GM21786 (cell line): ENCODE data around the gene CCL14.
"Not testable (repeated sequence)": the region's sequence is repeated elsewhere in the genome, so short reads cannot be mapped to it uniquely, and the experiment has no call there.

ENCODE experiments used
- ATAC-seq: cut with Tn5 transposase; IDR thresholded peaks from one replicate; pipeline ENCODE4 v1.9.1; 2021; ENCODE audit not compliant: unreplicated experiment

The CCL14 gene

GRCh38 chr17:35986643-35987042, at the start of gene CCL14:
CCL14 (minus strand) TSS chr17:35986729; CDS start chr17:35986649, 80 bp downstream.
- no peak for ATAC-seq

GRCh38 chr17:36036235-36036634, 49.7 kb upstream of the CCL14 start:
- ATAC-seq = no peak

GRCh38 chr17:36034127-36034526, 47.6 kb upstream of the CCL14 start:
- no peak for ATAC-seq

DNA sequence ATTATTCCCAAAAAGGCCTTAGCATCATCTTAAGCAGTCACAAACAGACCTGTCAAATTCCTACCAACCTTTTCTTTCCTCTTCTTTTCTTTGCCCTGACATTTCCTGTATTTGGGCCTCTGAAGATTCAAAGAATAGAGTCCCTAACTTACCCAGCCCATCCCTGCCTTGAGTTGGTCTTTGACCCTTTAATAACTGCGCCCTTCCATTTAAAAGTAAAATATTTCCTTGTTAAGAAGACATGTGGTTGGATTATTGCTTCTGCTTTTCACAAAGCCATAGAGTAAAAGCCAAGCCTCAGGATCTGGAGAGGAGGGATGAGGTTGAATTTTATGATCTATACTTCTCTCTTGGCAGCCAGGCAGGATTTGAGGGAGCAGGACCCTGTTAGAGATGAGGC, 44.4 kb upstream of the CCL14 start:
- no peak for ATAC-seq

GRCh38 chr17:36027761-36028160, 41.2 kb upstream of the CCL14 start:
- no peak for ATAC-seq

- ATAC-seq = no peak
Measured at GRCh38 chr17:36024106-36024869, 37.8 kb upstream of the CCL14 start.

DNA sequence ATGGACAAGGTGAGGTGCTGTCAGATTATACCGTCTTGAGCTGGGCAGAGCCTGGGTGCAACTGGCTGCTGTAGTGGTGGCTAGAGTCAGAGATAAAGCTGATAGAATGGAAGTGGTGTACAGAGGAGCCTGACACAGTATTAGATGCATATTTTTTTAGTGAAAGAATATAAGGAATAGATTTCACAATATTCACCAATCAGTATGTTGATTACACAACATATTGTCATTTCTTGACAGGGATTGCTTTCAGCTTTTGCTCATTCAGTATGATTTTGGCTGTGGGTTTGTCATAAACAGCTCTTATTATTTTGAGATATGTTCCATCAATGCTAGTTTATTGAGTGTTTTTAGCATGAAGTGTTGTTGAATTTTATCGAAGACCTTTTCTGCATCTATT, 32.9 kb upstream of the CCL14 start:
- ATAC-seq = no peak

DNA sequence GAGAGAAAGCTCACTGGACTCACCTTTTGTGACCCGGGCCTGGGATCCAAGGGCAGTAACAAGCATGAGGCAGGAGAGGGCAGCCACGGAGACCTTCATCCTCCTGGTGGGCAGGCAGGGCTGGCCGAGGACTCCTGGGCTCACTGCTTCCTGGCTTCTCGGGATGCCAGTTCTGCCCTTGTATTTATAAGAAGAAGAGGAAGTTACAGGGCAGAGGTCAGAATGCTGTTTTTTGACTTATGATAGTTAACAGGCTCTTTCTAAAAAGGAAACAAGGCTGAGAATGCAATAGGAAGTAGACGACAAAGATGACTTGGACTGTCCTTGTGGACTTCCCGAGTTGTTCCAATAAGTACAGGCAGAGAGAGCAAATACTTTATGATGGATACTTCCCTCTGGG, 31.3 kb upstream of the CCL14 start, which contains the start of gene CCL23:
Gene CCL23 (minus strand): TSS at position 174 of the 400 bp plus-strand sequence. CDS start 75 bp downstream, at position 99.
- ATAC-seq = no peak

GRCh38 chr17:36016555-36016954, 30.0 kb upstream of the CCL14 start:
- no peak for ATAC-seq

GRCh38 chr17:36015895-36016294, 29.4 kb upstream of the CCL14 start:
- ATAC-seq = not testable (repeated sequence)

- no peak for ATAC-seq
Measured at GRCh38 chr17:36014946-36015345, 28.4 kb upstream of the CCL14 start.

DNA sequence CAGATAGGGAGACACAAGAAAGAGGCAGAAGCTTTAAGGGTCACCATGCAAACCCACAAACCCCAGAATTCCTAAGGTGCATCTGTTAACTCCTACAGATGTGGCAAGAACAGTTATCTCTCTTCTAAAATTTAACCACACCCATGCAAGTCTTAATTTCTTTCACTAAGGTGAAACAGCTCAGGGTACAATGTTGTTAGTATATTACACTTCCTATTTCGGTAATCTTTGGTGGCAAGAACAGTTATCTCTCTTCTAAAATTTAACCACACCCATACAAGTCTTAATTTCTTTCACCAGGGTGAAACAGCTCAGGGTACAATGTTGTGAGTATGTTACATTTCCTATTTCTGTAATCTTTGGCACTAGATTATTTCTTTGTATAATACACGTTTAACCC, 24.7 kb upstream of the CCL14 start:
- no peak for ATAC-seq

DNA sequence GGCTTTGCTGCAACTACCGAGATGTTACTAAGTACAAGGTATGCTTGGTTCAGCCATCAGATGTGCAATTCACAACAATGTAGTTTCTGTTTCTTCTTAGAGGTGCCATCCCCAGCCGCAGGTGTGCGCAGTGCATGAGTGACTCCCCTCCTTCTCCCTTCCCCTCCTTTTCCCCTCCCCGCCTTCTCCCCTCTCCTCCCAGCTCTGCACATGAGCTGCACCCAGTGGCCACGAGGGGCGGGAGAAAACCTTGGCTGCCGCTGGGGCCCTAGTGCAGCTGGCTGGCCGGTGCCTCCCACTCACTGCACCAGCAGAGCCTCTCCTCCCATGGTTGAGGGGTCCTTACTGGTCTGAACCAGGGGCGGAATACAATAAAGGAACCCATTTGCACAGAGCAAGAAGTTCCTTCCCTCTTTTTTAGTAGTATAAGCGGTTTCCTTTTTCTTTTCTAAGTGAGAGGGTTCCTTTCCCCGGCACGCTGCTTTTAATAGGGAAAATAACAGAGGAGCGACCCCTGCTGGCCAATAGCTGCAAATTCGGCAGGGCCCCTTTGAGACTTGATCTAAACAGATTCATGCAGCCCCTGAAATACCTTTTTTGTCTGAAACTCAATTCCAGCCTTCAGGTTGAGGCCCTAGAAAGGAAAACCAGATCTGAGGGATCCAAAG, 22.6 kb upstream of the CCL14 start:
- no peak for ATAC-seq

GRCh38 chr17:36004594-36005108, 18.1 kb upstream of the CCL14 start:
- ATAC-seq = no peak

- no peak for ATAC-seq
Measured at GRCh38 chr17:36002631-36003030, 16.1 kb upstream of the CCL14 start.

GRCh38 chr17:36001862-36002603, 15.5 kb upstream of the CCL14 start:
- no peak for ATAC-seq

DNA sequence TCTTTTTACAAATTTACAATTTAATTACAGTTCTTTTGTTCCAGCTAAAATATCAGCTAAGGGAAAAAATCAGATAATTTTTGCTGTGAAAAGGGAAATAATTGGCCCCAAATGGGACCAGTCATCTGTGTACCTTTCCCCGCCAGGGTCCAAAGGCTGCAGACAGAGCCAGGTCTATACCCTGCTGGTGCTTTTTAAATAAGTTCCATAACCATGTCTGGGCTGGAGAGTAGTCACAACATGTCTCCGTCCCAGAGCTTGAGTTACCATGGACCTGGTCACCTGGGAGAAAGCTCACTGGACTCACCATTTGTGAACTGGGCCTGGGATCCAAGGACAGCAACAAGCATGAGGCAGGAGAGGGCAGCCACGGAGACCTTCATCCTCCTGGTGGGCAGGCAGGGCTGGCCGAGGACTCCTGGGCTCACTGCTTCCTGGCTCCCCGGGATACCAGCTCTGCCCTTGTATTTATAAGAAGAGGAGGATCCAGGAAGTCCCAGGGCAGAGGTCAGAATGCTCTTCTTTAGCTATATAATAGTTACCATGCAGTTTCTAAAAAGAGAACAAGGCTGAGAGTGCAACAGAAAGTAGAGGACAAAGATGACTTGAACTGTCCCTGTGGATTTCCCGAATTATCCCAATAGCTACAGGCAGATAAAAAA, 14.7 kb upstream of the CCL14 start, which contains the start of gene CCL15:
Gene CCL15 (minus strand): TSS at position 444 of the 662 bp plus-strand sequence. CDS start 61 bp downstream, at position 383.
- no peak for ATAC-seq

- no peak for ATAC-seq
Measured at GRCh38 chr17:36000732-36001109, 14.2 kb upstream of the CCL14 start.

- no peak for ATAC-seq
Measured at GRCh38 chr17:35998756-35999155, 12.2 kb upstream of the CCL14 start.

- no peak for ATAC-seq
Measured at GRCh38 chr17:35998018-35998545, 11.6 kb upstream of the CCL14 start.

GRCh38 chr17:35995346-35995745, 8.8 kb upstream of the CCL14 start:
- not testable (repeated sequence) for ATAC-seq
